ENCODE measurements around the gene PSMD8. TPM values are rescaled to one million over a fixed set of nuclear protein-coding genes. Genes with fewer than 3 reads are reported as not detected.

PSMD8 gene
- polyA plus RNA-seq, 3 donors: 148 to 207 (median 179) TPM

DNA sequence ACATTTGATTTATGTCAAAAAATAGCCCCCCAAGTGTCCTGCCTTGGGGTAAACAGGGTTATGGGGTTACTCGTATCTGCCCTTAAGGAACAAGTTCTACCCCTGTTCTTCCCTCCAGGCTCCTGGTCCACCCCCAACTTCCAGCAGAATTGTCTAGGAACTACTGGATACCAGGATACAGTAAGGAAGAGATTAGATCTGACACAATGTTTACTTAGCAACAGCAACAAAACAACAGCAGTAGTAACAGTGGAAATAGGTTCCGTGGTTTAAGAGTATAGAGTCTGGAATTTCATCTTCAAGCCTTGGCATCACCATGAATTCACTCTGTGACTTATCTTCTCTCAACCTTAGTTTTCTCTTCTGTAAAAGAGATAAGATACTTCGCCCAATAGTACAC, 26.8 kb downstream of the PSMD8 start:
- no peak overlapping the region for H3K4me2 ChIP-seq (replicated peaks; ENCODE audit: extremely low read depth, low read length, poor library complexity, severe bottlenecking)
- no peak overlapping the region for H3K4me3 ChIP-seq (replicated peaks in 1 of 3; ENCODE audit: low read depth in 2 of 3, low read length in 3 of 3)
- peaks cover 0 to 8% of the 10 kb centered on the region in 2 donors for H3K36me3 ChIP-seq (replicated peaks in 1 of 2; ENCODE audit: control insufficient read depth in 1 of 2, insufficient read depth in 2 of 2, low read length in 2 of 2)
- Mint-ChIP-seq H3K36me3 (peaks cover 0 to 14% of the 10 kb centered on the region in 2 donors), H3K27ac (no peak overlapping the region), H3K9me3 (peaks cover 0 to 2% (median 0%) of the 10 kb centered on the region in 7 donors), H3K27me3 (ENCODE audit: low read depth in 3 of 3) (peaks cover 25 to 38% (median 27%) of the 10 kb centered on the region in 3 donors), H3K4me1 (peaks cover 16% of the 10 kb centered on the region), H3K4me3 (no peak overlapping the region)
- peaks cover 0 to under 1% of the 10 kb centered on the region in 2 donors for H3K9me3 ChIP-seq (replicated peaks in 1 of 2; ENCODE audit: control insufficient read depth in 1 of 2, insufficient read depth in 1 of 2, low read length in 2 of 2)
- no CpG with 5 or more reads among the region's 3 CpGs for WGBS (ENCODE audit: insufficient coverage)
- TF ChIP-seq, protein P1, sequence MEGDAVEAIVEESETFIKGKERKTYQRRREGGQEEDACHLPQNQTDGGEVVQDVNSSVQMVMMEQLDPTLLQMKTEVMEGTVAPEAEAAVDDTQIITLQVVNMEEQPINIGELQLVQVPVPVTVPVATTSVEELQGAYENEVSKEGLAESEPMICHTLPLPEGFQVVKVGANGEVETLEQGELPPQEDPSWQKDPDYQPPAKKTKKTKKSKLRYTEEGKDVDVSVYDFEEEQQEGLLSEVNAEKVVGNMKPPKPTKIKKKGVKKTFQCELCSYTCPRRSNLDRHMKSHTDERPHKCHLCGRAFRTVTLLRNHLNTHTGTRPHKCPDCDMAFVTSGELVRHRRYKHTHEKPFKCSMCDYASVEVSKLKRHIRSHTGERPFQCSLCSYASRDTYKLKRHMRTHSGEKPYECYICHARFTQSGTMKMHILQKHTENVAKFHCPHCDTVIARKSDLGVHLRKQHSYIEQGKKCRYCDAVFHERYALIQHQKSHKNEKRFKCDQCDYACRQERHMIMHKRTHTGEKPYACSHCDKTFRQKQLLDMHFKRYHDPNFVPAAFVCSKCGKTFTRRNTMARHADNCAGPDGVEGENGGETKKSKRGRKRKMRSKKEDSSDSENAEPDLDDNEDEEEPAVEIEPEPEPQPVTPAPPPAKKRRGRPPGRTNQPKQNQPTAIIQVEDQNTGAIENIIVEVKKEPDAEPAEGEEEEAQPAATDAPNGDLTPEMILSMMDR (IDR thresholded peaks at IDR 0.05): no peak
- intact Hi-C loops (cut with micrococcal nuclease): loop anchor here (5.0 to 10.0 kb wide), 5 partner anchors 106 to 534 kb away; partner anchors contain the start of genes MRPS12 (in 1 of the 2) and SARS2 (in 1 of the 2)
- no peak for DNase-seq
- H3K79me2 ChIP-seq (ENCODE audit: insufficient read depth, low read length): peaks cover 5% of the 10 kb centered on the region
- H3K4me1 ChIP-seq (ENCODE audit: control insufficient read depth in 1 of 2, insufficient read depth in 2 of 2, low read length in 2 of 2): peaks cover 12 to 13% of the 10 kb centered on the region in 2 donors
- H3K27me3 ChIP-seq (ENCODE audit: control insufficient read depth in 2 of 2, insufficient read depth in 2 of 2, low read length in 2 of 2): peaks cover 10 to 22% of the 10 kb centered on the region in 2 donors
- no peaks in the 10 kb centered on the region for H4K20me1 ChIP-seq (ENCODE audit: insufficient read depth, low read length)
- H3K27ac ChIP-seq (ENCODE audit: low read depth in 1 of 2, low read length in 2 of 2): no peak overlapping the region
- H3K9ac ChIP-seq (ENCODE audit: insufficient read depth, low read length, poor library complexity, severe bottlenecking): no peak overlapping the region
- no peak overlapping the region for H2AFZ ChIP-seq (ENCODE audit: insufficient read depth, low read depth, low read length, poor library complexity, severe bottlenecking)

DNA sequence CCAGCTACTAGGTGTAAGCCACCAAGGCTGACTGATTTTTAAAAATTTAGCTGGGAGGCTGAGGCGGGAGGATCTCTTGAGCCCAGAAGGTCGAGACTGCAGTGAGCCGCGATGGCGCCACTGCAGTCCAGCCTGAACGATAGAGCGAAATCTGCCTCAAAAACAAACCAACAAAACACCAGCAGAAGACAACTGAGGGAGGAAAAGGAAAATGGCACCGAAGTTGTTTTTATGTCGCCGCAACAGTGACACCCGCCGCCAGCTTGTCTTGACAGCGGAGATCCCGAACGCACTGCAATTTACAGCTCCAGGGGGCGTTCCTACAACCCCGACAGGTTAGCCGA, 28.2 kb downstream of the PSMD8 start:
- TF ChIP-seq, protein P1 (IDR thresholded peaks at IDR 0.05): no peak
- H3K4me1 ChIP-seq (ENCODE audit: control insufficient read depth in 1 of 2, insufficient read depth in 2 of 2, low read length in 2 of 2): peaks cover 12 to 13% of the 10 kb centered on the region in 2 donors
- Mint-ChIP-seq H3K9me3 (peaks cover 0 to 2% (median 0%) of the 10 kb centered on the region in 7 donors), H3K4me1 (peaks cover 16% of the 10 kb centered on the region), H3K27ac (peak overlapping the region in 6 of 7 donors; percentile 51 to 81 (median 62)), H3K4me3 (peak overlapping the region; percentile 77 to 95), H3K27me3 (ENCODE audit: low read depth in 3 of 3) (peaks cover 11 to 23% (median 13%) of the 10 kb centered on the region in 3 donors), H3K36me3 (peaks cover 9 to 28% of the 10 kb centered on the region in 2 donors)
- H3K36me3 ChIP-seq (replicated peaks in 1 of 2; ENCODE audit: control insufficient read depth in 1 of 2, insufficient read depth in 2 of 2, low read length in 2 of 2): peaks cover 8 to 19% of the 10 kb centered on the region in 2 donors
- peak overlapping the region; percentile 80 for H3K4me2 ChIP-seq (replicated peaks; ENCODE audit: extremely low read depth, low read length, poor library complexity, severe bottlenecking)
- peak overlapping the region in 2 of 3 experiments; percentile 22 to 88 for H3K4me3 ChIP-seq (replicated peaks in 1 of 3; ENCODE audit: low read depth in 2 of 3, low read length in 3 of 3)
- intact Hi-C loops (cut with micrococcal nuclease): loop anchor here (2.0 to 10.0 kb wide), 6 partner anchors 105 to 532 kb away; partner anchors contain the start of genes MRPS12 (in 1 of the 2) and SARS2 (in 1 of the 2)
- H4K20me1 ChIP-seq (ENCODE audit: insufficient read depth, low read length): no peaks in the 10 kb centered on the region
- peak overlapping the region; percentile 91 for H2AFZ ChIP-seq (ENCODE audit: insufficient read depth, low read depth, low read length, poor library complexity, severe bottlenecking)
- H3K79me2 ChIP-seq (ENCODE audit: insufficient read depth, low read length): peaks cover 5% of the 10 kb centered on the region
- H3K9ac ChIP-seq (ENCODE audit: insufficient read depth, low read length, poor library complexity, severe bottlenecking): peak overlapping the region; percentile 46
- DNase-seq: no peak
- peaks cover 0 to 8% of the 10 kb centered on the region in 2 donors for H3K27me3 ChIP-seq (ENCODE audit: control insufficient read depth in 2 of 2, insufficient read depth in 2 of 2, low read length in 2 of 2)
- no peak overlapping the region for H3K27ac ChIP-seq (ENCODE audit: low read depth in 1 of 2, low read length in 2 of 2)
- WGBS (ENCODE audit: insufficient coverage): 0% methylated on average over 11 of the region's 18 CpGs
- H3K9me3 ChIP-seq (replicated peaks in 1 of 2; ENCODE audit: control insufficient read depth in 1 of 2, insufficient read depth in 1 of 2, low read length in 2 of 2): no peaks in the 10 kb centered on the region

Measured in CD14-positive monocyte (primary cell).